Activated naive CD8-positive, alpha-beta T cell treated with anti-CD3 and anti-CD28 coated beads, Interleukin-2, amount 10 ng/mL, durations not matched to agents 7 days and 5 days (primary cell): ENCODE measurements around the gene AMER3. TPM values are rescaled to one million over a fixed set of nuclear protein-coding genes. Genes with fewer than 3 reads are reported as not detected.

Experiments
- ATAC-seq: fragments of 150-1000 bp; cut with Tn5 transposase; one replicate; pipeline ENCODE4 v1.10.0; 2021; ENCODE audit warnings: low read depth, moderate library complexity
- POLR2A ChIA-PET: fragments of 350-600 bp; sonication (Branson Sonifier 250); formaldehyde crosslinking; loops from one replicate; lab custom pipeline; 2021; ENCODE audit warnings: antibody characterized with exemption; lab: Charles Lee
- DNase-seq: peaks from one replicate; pipeline ENCODE4 v3.0.0; 2021
- H3K27ac Mint-ChIP-seq: one replicate; pipeline ENCODE4 v1.8.0; 2022; ENCODE audit warnings: mild to moderate bottlenecking, mixed read lengths
- H3K27me3 Mint-ChIP-seq: one replicate; pipeline ENCODE4 v1.8.0; 2022; ENCODE audit warnings: mild to moderate bottlenecking, moderate library complexity, mixed read lengths
- H3K36me3 Mint-ChIP-seq: one replicate; pipeline ENCODE4 v1.8.0; 2021; ENCODE audit warnings: mild to moderate bottlenecking, mixed read lengths
- H3K4me1 Mint-ChIP-seq: one replicate; pipeline ENCODE4 v1.8.0; 2021; ENCODE audit warnings: mixed read lengths
- H3K4me3 Mint-ChIP-seq: one replicate; pipeline ENCODE4 v1.8.0; 2022; ENCODE audit warnings: mild to moderate bottlenecking, moderate library complexity, mixed read lengths
- H3K9me3 Mint-ChIP-seq: one replicate; pipeline ENCODE4 v1.8.0; 2021; ENCODE audit warnings: mixed read lengths
- total RNA-seq, 2 experiments: library from RNA; stranded (reverse); gene quantifications; one replicate each; pipeline ENCODE4 v1.2.3, GENCODE V29; 2021

The AMER3 gene
- total RNA-seq, 2 experiments from 2014 or later = not detected

- Mint-ChIP-seq H3K36me3 (no peaks in the 10 kb centered on the region), H3K9me3 (peaks cover 1% of the 10 kb centered on the region), H3K4me3 (no peak overlapping the region), H3K27ac (no peak overlapping the region), H3K4me1 (no peaks in the 10 kb centered on the region), H3K27me3 (peaks cover 5% of the 10 kb centered on the region)
- POLR2A ChIA-PET = no interaction called here
- no peak for ATAC-seq
- no peak for DNase-seq
Measured at GRCh38 chr2:130735200-130735599, 20.1 kb upstream of the AMER3 start.

- POLR2A ChIA-PET = no interaction called here
- Mint-ChIP-seq H3K27me3 (peaks cover 9% of the 10 kb centered on the region), H3K36me3 (no peaks in the 10 kb centered on the region)
Measured at GRCh38 chr2:130736487-130736886, 18.9 kb upstream of the AMER3 start.

GRCh38 chr2:130737592-130737991 lies 17.7 kb upstream of the AMER3 start:
- no peaks in the 10 kb centered on the region for H3K36me3 Mint-ChIP-seq
- peaks cover 1% of the 10 kb centered on the region for H3K9me3 Mint-ChIP-seq
- POLR2A ChIA-PET = no interaction called here
- DNase-seq = no peak
- peaks cover 15% of the 10 kb centered on the region for H3K27me3 Mint-ChIP-seq
- no peak overlapping the region for H3K27ac Mint-ChIP-seq
- no peak overlapping the region for H3K4me3 Mint-ChIP-seq
- H3K4me1 Mint-ChIP-seq = no peaks in the 10 kb centered on the region
- no peak for ATAC-seq

More at GRCh38 chr2:130736487-130736886, 18.9 kb upstream of the AMER3 start:
- no peak overlapping the region for H3K4me3 Mint-ChIP-seq
- H3K4me1 Mint-ChIP-seq = no peaks in the 10 kb centered on the region
- H3K27ac Mint-ChIP-seq = no peak overlapping the region
- ATAC-seq (no peak), DNase-seq (no peak)
- H3K9me3 Mint-ChIP-seq = peaks cover 1% of the 10 kb centered on the region

GRCh38 chr2:130740671-130741070 lies 14.7 kb upstream of the AMER3 start:
- Mint-ChIP-seq H3K36me3 (no peaks in the 10 kb centered on the region), H3K27me3 (peaks cover 26% of the 10 kb centered on the region), H3K4me3 (no peak overlapping the region), H3K4me1 (no peaks in the 10 kb centered on the region), H3K9me3 (no peaks in the 10 kb centered on the region), H3K27ac (no peak overlapping the region)
- ATAC-seq (no peak), DNase-seq (no peak)
- POLR2A ChIA-PET = no interaction called here

- Mint-ChIP-seq H3K9me3 (no peaks in the 10 kb centered on the region), H3K27ac (no peak overlapping the region), H3K4me3 (no peak overlapping the region), H3K27me3 (peaks cover 26% of the 10 kb centered on the region), H3K4me1 (no peaks in the 10 kb centered on the region), H3K36me3 (no peaks in the 10 kb centered on the region)
- POLR2A ChIA-PET = no interaction called here
- ATAC-seq = no peak
- DNase-seq = no peak
Measured at GRCh38 chr2:130743278-130743677, 12.1 kb upstream of the AMER3 start.

GRCh38 chr2:130744287-130745117 lies 10.8 kb upstream of the AMER3 start:
- no peaks in the 10 kb centered on the region for H3K36me3 Mint-ChIP-seq
- no peak overlapping the region for H3K4me3 Mint-ChIP-seq
- DNase-seq (no peak), ATAC-seq (no peak)
- peaks cover 26% of the 10 kb centered on the region for H3K27me3 Mint-ChIP-seq
- H3K4me1 Mint-ChIP-seq = no peaks in the 10 kb centered on the region
- no peak overlapping the region for H3K27ac Mint-ChIP-seq
- POLR2A ChIA-PET = no interaction called here
- H3K9me3 Mint-ChIP-seq = no peaks in the 10 kb centered on the region

- Mint-ChIP-seq H3K36me3 (no peaks in the 10 kb centered on the region), H3K27me3 (peaks cover 15% of the 10 kb centered on the region), H3K27ac (no peak overlapping the region), H3K4me1 (no peaks in the 10 kb centered on the region), H3K4me3 (no peak overlapping the region), H3K9me3 (no peaks in the 10 kb centered on the region)
- DNase-seq (no peak), ATAC-seq (no peak)
- POLR2A ChIA-PET = no interaction called here
Measured at GRCh38 chr2:130749078-130749477, 6.3 kb upstream of the AMER3 start.

- no peak overlapping the region for H3K4me3 Mint-ChIP-seq
- peaks cover 15% of the 10 kb centered on the region for H3K27me3 Mint-ChIP-seq
- no peaks in the 10 kb centered on the region for H3K9me3 Mint-ChIP-seq
- ATAC-seq = no peak
- H3K4me1 Mint-ChIP-seq = no peaks in the 10 kb centered on the region
- DNase-seq = no peak
- POLR2A ChIA-PET = no interaction called here
- H3K27ac Mint-ChIP-seq = no peak overlapping the region
- H3K36me3 Mint-ChIP-seq = no peaks in the 10 kb centered on the region
Measured at GRCh38 chr2:130749641-130750040, 5.7 kb upstream of the AMER3 start.

GRCh38 chr2:130754811-130755210 lies 529 bp upstream of the AMER3 start:
- Mint-ChIP-seq H3K27me3 (peaks cover 46% of the 10 kb centered on the region), H3K36me3 (peaks cover 2% of the 10 kb centered on the region), H3K27ac (no peak overlapping the region), H3K9me3 (no peaks in the 10 kb centered on the region), H3K4me1 (no peaks in the 10 kb centered on the region), H3K4me3 (no peak overlapping the region)
- DNase-seq = no peak
- ATAC-seq = no peak
- POLR2A ChIA-PET = no interaction called here

- peak; percentile 58 for DNase-seq
Measured at GRCh38 chr2:130756053-130756873, 923 bp downstream of the AMER3 start.

GRCh38 chr2:130756874-130757668 lies 1.7 kb downstream of the AMER3 start:
- ATAC-seq (no peak), DNase-seq (no peak)
- POLR2A ChIA-PET = no interaction called here
- Mint-ChIP-seq H3K4me1 (no peaks in the 10 kb centered on the region), H3K27me3 (peaks cover 46% of the 10 kb centered on the region), H3K36me3 (peaks cover 2% of the 10 kb centered on the region), H3K9me3 (no peaks in the 10 kb centered on the region), H3K27ac (no peak overlapping the region), H3K4me3 (peak overlapping the region; percentile 39)

More at GRCh38 chr2:130756053-130756873, 923 bp downstream of the AMER3 start:
- Mint-ChIP-seq H3K27me3 (peaks cover 46% of the 10 kb centered on the region), H3K9me3 (no peaks in the 10 kb centered on the region), H3K27ac (no peak overlapping the region), H3K36me3 (peaks cover 2% of the 10 kb centered on the region), H3K4me3 (peak overlapping the region; percentile 39), H3K4me1 (no peaks in the 10 kb centered on the region)
- POLR2A ChIA-PET = no interaction called here
- peak; percentile 90 for ATAC-seq

- Mint-ChIP-seq H3K4me3 (no peak overlapping the region), H3K27ac (no peak overlapping the region), H3K36me3 (peaks cover 2% of the 10 kb centered on the region), H3K4me1 (no peaks in the 10 kb centered on the region), H3K27me3 (peaks cover 29% of the 10 kb centered on the region), H3K9me3 (no peaks in the 10 kb centered on the region)
- no peak for DNase-seq
- POLR2A ChIA-PET = no interaction called here
- no peak for ATAC-seq
Measured at GRCh38 chr2:130759906-130760753, 4.8 kb downstream of the AMER3 start.
